Activated CD4-positive, alpha-beta T cell treated with anti-CD3 and anti-CD28 coated beads, Interleukin-2, amount 50 U/mL, for 24 hours (primary cell): ENCODE data around the gene SUCLG2.

ENCODE experiments used
- DNase-seq, 2 donors: peaks; one replicate each; pipeline ENCODE4 v3.0.0-alpha.2; 2020; ENCODE audit warnings: low read depth in 1 of 2, low spot score in 1 of 2

The SUCLG2 gene

GRCh38 chr3:67650084-67650483, 4.3 kb downstream of the SUCLG2 start:
- no peak for DNase-seq

- no peak for DNase-seq
Measured at GRCh38 chr3:67649681-67650080, 4.7 kb downstream of the SUCLG2 start.

GRCh38 chr3:67648701-67649100, 5.7 kb downstream of the SUCLG2 start:
- DNase-seq = no peak

- DNase-seq = no peak
Measured at GRCh38 chr3:67648229-67648628, 6.2 kb downstream of the SUCLG2 start.

- DNase-seq = no peak
Measured at GRCh38 chr3:67647390-67647878, 7.0 kb downstream of the SUCLG2 start.

GRCh38 chr3:67646586-67647234, 7.7 kb downstream of the SUCLG2 start:
- DNase-seq = no peak

- no peak for DNase-seq
Measured at GRCh38 chr3:67644827-67645226, 9.6 kb downstream of the SUCLG2 start.

GRCh38 chr3:67642734-67643133, 11.7 kb downstream of the SUCLG2 start:
- no peak for DNase-seq

- no peak for DNase-seq
Measured at GRCh38 chr3:67642190-67642589, 12.2 kb downstream of the SUCLG2 start.

GRCh38 chr3:67641451-67641850, 13.0 kb downstream of the SUCLG2 start:
- DNase-seq = no peak

- no peak for DNase-seq
Measured at GRCh38 chr3:67640023-67640660, 14.3 kb downstream of the SUCLG2 start.

- no peak for DNase-seq
Measured at GRCh38 chr3:67637255-67637900, 17.0 kb downstream of the SUCLG2 start.

GRCh38 chr3:67635806-67636205, 18.6 kb downstream of the SUCLG2 start:
- no peak for DNase-seq

- DNase-seq = peak in 1 of 2 donors; percentile 13
Measured at GRCh38 chr3:67635257-67635656, 19.2 kb downstream of the SUCLG2 start.

GRCh38 chr3:67630666-67631362, 23.6 kb downstream of the SUCLG2 start:
- no peak for DNase-seq

- DNase-seq = no peak
Measured at GRCh38 chr3:67624687-67625086, 29.7 kb downstream of the SUCLG2 start.

GRCh38 chr3:67624078-67624477, 30.3 kb downstream of the SUCLG2 start:
- no peak for DNase-seq

- DNase-seq = no peak
Measured at GRCh38 chr3:67622652-67623051, 31.8 kb downstream of the SUCLG2 start.

GRCh38 chr3:67620869-67621268, 33.5 kb downstream of the SUCLG2 start:
- DNase-seq = no peak

GRCh38 chr3:67619991-67620390, 34.4 kb downstream of the SUCLG2 start:
- no peak for DNase-seq

GRCh38 chr3:67617518-67617917, 36.9 kb downstream of the SUCLG2 start:
- no peak for DNase-seq

GRCh38 chr3:67616046-67616445, 38.4 kb downstream of the SUCLG2 start:
- DNase-seq = no peak
